Effector CD8-positive, alpha-beta T cell (primary cell): ENCODE measurements around the gene ETFB.

Source experiments
- DNase-seq: peaks from one replicate; lab custom pipeline; 2025; lab: John Stamatoyannopoulos, UW

The ETFB gene

DNA sequence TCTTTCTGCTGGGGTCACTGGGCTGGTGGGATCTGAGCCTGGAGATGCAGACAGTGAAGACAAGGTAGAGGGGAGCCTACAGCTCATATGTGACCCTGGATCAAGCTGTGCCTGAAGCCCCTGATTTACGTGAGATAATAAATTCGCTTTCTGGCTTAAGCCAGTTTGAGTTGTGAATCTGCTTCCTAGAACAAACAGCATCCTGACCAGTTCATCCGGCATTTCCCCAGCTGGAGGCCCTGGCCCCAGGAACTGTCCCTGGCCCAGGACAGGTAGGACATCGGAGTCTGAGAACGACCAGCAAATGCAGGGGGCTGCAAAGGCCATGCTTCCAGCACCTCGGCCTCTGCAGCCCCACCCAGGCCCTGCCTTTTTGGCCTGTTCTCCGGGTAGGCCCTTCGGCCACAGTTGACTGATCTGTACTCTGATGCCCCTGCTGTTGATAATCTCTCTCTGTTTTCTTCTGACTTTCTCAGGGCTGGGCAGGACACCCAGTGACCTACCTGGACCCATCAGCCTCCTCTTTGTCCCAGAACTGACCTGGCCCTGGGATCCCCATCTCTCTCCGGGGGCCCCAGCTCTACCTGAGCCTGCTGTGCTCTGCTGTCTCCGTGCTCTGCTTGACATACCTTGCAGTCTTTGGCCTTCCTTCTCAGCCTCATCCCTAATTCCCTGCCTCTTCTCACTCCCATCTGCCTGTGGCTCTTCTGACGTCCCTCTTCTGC lies 14.8 kb downstream of the ETFB start:
- no peak for DNase-seq

DNA sequence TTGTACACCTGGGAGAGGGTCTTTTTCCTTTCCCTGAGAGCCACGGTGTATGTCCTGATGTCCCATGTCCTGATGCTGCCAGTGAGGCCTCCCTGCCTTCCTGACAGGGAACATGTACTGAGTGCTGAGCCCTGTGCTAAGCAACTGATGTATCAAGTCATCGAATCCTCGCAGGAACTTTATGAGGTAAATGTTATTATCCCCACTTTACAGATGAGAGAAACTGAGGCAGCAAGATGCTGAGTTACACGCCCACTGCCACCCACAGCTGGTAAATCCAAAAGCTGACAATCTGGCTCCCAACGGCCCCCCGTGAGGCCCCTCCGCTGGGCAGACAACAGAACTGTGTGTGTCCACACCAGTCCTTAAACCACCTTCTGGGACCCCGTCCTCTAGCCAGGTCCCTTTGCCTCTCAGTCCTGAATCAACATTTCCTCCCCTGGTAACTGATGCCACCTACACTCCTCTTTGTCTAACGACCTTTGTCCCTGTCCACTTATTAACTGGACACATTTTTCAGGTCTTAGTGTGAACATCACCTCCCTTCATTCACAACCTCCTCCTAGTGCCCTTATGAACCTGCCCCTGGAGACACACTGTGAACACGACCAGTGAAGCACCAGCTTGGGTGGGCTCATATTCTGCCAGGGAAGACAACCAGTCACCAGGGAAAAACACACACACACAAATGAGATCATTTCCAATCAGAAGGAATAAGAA lies 18.8 kb downstream of the ETFB start:
- DNase-seq, result no peak

DNA sequence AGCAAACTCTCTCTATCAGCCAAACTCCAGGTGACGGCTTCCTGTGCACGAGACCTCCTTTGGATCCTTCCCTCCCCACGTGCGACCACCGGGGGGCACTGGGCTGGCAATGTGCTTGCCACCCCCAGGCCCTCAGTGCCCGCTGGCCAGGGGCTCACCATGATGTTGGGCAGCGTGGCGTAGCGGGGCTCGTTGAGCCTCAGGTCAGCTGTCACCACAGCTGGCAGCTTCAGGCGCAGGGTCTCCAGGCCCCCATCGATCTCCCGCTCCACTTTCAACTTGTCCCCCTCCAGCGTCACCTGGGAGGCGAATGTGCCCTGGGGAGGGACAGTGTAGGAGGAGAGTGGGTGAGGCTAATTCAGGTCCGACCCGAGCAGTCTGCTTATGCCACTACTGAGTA lies 19.4 kb downstream of the ETFB start:
- no peak for DNase-seq

DNA sequence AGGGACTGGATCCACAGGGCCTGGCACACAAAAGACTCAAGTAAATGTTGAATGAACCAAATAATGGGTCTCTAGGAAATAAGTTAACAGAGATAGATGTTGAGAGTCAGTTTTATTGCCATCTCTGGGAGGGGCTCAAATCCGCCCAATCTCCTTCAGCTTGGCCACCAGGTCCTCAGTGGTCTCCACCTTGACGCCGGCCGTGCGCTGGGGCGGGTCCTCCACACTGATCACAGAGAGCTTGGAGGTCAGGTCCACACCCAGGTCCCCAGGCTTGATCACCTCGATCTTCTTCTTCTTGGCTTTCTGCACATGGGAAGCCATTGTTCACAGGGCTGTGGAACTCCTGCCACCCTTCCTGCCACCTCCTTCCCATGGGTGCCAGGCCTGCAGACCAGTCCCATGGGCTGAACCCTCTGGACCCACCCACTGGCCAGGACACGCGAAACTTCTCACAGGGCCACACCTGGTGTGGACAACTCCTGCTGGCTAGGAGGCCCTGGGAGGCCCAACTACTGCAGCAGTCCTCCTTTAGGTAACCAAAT lies 21.0 kb downstream of the ETFB start:
- DNase-seq, result no peak

DNA sequence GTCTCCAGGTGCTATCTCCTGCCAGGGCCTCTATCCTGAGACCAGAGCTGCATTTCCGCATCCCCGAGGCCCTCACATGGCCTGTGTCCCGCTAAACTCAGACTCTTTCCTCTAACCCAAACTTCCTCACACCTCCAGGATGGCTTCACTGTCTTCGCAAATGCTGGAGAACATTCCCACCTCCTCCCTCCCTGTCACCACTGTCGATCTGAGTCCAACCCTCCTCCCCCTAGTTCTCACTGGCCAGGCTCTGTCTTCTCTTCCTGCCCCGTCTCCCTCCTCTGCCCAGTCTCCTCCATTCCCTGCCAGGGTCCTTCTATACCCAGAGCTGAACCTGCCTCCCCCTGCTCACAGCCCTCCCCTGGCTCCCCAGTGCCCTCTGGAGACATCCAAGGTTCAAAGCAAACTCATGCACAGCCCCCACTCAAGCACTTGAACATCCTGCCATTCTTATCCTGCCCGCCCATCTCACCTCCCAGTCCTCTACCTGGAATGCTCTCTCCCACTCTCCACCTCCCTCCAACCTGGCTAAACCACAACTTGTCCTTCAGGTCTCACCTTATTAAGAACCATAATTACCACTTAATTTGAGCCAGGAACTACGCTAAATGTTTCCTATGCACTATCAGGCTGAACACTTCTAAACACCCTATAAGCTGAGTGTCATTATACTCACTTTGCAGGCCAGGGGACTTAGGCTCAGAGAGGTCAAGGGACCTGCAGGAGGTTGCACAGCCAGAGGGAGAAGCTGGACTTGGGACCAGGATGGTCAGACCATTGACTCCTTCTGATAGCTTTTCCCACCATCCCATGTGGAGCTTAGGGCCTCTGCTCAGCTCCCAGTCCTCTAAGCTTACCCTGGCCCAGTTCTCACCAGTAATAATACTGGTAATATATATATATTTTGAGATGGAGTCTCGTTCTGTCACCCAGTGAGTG lies 23.3 kb downstream of the ETFB start:
- DNase-seq, result no peak

DNA sequence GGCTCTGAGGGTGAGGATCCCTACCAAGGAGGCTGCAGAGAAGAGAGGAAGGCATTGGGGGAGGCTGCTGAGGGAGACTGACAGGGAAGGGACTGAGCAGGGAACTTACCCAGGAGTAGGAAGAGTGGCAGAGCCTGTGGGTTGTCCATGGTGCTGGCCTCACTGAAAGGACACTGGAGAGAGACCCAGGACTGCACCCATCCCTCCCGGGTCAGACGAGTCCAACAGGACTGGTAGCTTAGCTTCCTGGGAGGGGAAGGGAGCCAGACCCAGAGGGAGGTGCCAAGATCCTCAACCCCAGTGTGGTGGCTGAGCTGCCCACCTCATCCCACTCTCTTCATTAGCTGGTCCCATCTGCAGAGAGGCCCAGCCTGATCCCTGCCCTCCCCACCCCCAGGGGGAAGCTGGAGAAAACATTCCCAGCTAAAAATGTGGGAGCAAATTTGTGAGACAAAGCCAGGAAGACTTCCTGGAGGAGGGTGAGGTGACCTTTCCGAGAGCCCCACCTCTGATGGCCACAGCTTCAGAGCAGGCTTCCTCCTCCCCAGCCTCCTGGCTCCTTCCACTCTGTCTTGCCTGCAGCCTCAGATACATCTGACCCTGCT lies 24.1 kb downstream of the ETFB start, which contains the start of gene VSIG10L:
TSS of gene VSIG10L (minus strand) at position 164 of the 605 bp plus-strand sequence. CDS start at position 149, 15 bp downstream.
- DNase-seq, result no peak

DNA sequence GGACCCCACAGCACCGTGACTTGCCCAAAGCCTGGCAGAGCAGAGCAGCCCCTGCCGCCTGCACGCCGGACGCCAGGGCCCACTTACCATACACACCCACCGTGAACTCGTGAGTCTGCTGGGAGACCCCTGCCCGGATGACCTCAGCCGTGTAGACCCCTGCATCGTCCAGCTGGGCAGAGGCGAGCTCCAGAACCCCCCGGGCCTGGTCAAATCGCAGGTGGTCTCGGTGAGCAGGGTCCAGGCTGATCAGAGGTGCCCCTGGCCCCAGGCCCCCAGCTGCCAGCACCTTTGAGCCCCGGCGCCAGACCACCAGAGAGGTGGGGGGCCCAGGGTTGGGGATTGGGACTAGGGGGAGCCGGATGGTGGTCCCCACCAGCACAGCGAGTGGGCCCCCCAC lies 25.1 kb downstream of the ETFB start:
- no peak for DNase-seq

DNA sequence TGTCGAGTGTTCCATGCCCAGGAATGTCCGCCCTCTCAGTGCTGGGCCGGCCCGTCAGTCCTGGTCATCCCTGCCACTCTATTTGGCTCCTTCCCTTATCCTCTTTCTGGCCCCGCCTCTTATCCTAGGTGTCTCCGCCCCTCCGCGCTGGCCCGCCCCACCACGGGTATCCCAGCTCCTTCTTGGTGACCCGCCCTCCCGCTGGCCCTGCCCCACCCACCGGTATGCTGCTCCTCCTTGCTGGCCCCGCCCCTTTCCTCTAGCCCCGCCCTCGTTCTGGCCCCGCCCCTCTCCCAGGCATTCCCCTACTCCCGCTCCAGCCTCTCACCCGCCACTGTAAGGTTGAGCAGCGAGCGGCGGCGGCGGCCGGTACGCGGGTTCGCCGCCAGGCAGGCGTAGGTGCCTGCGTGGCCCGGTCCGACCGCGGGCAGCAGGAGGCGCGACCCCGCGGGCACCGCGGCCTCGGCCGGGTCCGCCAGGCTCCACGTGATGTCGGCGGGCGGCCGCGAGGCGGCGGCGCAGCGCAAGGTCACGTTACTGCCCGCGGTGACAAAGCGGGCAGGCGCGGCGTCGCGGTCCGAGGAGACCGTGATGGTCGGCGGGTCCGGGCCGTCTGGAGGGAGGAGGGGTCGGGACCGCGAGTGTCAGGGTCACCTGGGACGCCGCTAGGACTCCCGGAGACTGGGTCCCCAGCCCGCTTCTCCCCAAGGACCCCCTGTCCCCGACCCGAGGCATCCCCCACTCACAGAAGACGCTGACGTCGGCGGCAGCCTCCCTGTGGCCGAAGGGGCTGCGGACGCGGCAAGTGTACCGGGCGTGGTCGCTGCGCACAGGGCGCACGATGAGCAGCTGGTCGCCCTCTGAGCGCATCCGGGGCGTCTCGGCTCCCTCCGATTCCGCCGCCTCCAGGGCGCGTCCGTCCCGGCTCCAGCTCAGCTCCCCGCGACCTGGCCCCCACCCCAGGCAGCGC lies 26.2 kb downstream of the ETFB start:
- DNase-seq, result peak; percentile 79

DNA sequence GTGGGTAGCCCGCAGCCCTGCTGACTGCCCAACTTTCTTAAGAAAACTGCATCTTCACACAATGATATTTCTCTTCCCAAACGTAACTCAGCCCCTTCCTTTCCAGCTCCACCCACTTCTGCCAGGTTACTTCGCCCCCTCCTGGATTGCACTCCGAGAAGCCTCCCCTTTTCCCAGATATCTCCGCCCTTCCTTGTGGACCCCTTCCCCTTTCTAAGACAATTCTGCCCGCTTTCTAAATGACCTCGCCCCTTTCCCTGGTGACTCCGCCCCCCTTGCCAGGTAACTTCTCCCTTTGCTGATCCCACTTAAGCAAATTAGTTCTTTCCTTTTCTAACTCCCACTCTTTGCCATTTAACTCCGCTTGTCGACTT lies 26.9 kb downstream of the ETFB start:
- no peak for DNase-seq

DNA sequence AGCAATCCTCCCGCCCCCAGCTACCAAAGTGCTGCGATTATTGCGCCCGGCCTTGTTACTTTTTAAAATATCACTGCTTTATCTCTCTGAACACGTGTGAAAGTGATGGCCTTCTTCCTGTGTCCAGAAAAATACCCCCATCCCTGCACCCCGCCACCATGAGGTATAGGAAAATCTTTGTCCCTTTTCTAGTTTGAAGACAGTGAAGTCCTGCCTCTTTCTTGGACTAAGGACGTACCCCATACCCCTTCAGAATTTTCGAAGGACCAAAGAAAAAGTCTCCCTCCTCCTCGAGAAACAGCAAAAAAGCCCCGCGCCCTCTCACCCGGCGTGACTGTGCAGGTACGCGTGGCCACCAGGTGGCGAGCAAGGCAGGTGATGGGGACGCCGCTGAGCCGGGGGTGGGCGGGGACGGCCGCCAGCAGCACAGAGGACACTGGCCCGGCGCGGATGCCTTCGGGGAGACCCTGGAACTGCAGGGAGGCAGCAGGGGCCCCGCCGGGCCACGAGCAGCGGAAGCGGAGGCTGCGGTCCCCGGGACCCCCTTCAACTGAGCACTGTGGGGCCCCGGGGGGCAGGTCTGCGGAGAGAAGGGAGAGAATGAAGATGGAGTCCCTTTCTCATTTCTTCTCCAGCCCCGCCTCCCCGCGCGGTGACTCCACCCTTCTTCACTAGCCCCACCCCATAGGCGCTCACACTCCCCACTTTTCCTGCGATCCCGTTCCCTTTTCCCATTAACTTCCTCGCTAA lies 27.4 kb downstream of the ETFB start:
- peak; percentile 70 for DNase-seq

DNA sequence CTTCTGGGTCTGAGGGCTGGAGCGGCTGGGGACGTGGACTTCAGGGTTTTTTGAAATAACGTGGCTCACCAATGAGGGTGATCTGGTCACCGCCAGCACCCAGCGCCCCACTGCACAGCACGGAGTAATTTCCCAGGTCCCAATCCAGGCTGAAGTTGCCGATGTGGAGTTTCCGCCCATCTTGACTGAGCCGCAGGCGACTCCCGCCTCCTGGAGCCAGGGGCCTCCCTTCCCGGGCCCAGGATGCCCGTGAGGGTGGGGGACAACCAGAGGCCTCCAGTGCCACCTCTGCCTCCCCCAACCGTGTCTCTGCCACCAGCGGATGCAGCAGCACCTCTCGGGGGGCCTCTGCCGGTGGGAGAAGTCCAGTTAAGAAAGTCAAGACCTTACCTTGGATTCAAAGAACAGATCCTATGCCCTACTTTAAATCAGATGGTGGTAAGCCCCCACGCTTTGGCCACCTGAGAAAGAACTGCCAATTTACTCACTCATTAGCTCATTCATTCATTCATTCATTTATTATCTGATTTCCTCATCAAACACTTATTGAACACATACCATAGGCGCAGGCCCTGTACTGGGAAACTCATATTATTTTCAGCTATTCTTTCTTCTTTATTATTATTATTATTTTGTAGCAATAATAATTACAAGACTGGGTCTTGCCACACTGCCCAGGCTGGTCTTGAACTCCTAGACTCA lies 28.2 kb downstream of the ETFB start:
- DNase-seq, result no peak

DNA sequence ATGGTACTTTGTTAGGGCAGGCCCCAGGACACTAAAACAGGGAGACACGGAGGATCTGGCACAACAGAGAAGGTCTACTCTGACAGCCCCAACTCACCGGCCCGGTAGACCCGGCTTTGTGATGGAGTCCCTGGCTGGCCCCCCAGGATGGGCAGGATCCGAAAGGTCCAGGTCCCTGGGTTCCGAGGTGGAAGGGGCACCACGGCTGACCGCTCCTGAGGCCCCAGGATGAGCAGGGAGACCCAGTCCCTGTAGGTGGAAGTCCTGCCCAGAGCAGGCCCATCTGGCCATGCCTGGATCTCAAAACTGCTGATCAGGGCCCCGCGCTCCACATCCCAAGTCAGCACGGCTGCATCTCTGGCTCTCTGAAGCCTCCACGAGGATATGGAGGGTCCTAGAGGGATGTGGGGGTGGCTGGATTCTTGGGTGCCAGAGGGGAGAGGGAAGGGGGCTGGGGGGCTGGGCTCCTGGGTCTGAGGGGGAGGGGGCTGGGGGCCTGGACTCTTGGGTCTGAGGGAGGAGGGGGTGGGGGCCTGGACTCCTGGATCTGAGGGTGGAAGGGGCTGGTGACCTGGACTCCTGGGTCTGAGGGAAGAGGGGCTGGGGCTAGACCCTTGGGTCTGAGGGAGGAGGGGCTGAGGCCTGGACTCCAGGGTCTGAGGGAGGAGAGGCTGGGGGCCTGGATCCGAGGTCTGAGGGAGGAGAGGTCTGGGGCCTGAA lies 28.9 kb downstream of the ETFB start:
- DNase-seq, result no peak

DNA sequence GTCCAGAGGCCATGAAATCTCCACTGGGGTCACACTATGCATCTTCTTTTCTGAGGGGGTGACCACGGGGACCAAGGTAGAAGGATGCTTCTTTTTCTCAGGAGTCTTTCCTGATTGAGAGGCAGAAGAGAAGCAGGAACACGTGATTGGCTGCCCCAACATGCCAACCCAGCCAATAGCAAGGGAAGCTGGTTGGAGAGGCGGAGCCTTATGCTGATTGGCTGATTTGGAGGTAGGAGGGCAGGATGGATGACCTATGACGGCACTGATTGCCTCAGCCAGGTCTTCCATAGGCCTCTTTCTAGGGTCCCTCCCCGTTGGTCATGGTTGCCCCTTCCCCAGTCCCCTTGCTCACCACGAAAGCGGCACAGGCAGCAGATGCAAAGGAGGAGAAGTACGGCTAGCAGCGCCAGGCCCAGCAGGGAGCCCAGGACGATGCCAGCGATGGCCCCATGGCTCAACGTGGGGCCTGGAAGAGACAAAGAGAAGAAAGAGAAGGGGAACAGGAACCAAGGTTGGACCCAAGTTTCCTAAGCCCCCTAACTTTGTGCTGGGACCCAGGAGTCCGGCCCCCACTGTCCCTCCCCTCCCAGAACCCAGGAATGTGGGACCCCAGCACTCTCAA lies 32.2 kb downstream of the ETFB start:
- no peak for DNase-seq

DNA sequence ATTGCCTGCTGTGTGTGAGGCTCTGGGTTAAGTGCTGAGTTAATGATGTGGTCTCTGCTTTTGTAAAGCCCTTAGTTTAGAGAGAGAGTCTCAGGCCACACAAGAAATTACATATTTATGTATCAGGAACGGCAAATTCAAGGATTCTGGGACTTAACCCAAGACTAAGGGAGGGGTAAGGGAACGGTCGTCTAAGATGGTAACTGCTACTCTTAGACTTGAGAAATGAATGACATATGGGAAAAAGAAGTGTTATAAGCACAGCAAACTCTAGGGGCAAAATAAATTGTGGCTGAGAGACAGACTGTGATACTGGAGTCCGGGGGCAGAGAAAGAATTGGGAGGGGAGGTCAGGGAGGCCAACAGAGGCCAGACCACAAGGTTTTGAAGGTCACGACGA lies 34.5 kb downstream of the ETFB start:
- DNase-seq, result no peak

DNA sequence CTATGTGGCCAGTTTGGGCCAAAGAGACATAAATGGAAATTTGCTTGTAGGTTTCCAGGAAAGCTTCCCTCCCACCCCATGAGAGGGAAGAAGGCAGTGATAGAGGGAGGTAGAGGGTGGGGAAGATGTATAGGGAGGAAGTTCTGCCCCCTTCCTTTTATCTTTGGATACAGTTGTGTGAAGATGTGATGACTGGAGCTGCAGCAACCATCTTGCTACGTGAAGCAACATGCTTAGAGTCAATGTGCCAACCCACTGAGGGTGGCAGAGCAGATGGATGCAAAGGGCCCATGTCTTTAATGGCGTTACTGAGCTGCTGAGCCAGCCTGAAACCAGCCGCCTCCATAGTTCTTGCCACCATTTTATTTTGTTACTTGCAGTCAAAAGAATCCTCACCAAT lies 35.0 kb downstream of the ETFB start:
- no peak for DNase-seq

DNA sequence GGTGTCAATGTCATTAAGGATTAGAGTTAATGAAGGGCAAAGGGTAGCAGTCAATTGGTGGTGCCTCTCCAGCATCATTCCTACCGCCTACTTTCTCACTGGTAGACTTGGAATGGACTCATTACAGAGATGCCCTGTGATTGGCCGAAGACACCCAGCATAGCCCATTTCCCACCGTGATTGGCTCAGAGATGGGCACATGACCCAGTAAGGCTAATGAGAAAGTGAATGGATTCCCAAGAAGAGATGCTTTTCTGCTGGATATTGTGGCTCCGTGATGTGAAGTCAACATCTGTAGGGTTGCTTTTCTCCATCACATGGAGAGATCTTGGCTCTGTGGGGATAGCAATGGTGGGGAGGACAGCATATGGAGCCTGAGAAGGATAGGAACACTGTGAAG lies 35.8 kb downstream of the ETFB start:
- no peak for DNase-seq

DNA sequence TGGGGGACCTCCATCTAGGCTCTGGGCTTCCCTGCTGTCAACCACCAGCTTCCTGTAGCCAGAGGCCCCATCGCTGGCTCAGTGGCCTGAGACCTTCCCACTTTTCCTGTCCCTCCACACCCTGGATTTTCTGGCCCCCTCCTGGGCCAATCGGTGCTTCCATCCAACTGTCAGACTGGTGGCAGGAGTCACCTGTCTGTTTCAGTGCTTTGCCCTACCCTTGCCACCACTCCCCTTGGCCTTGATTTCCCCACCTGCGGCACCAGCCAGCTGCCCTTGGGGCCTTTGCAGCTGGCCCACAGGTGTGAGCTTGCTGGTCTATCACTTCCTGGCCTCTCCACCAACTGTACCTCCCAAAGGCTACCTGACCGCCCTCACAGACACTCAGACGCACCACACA lies 36.8 kb downstream of the ETFB start:
- DNase-seq, result no peak
